CD4-positive, alpha-beta T cell treated with Interleukin-6 for 4 hours (primary cell): ENCODE results near the gene SCARF2.

Experiments used
- DNase-seq: peaks from one replicate; pipeline ENCODE4 v3.0.0-alpha.2; 2020; ENCODE audit warnings: mixed read lengths

SCARF2 gene

GRCh38 chr22:20439928-20440575, 2.4 kb upstream of the SCARF2 start:
- no peak for DNase-seq

- DNase-seq = no peak
These were observed 1.9 kb upstream of the SCARF2 start for GRCh38 chr22:20439556-20439927.

- DNase-seq = no peak
These were observed 1.3 kb upstream of the SCARF2 start for GRCh38 chr22:20438678-20439492.

GRCh38 chr22:20438427-20438677, 727 bp upstream of the SCARF2 start:
- DNase-seq = no peak

GRCh38 chr22:20436768-20437612, 635 bp downstream of the SCARF2 start:
- peak; percentile 28 for DNase-seq

GRCh38 chr22:20436307-20436767, 1.3 kb downstream of the SCARF2 start:
- DNase-seq = peak; percentile 16

- DNase-seq = no peak
These were observed 2.0 kb downstream of the SCARF2 start for GRCh38 chr22:20435436-20436306.

- no peak for DNase-seq
These were observed 2.9 kb downstream of the SCARF2 start for GRCh38 chr22:20434773-20435172.

GRCh38 chr22:20434264-20434751, 3.3 kb downstream of the SCARF2 start:
- no peak for DNase-seq

GRCh38 chr22:20433686-20434241, 3.9 kb downstream of the SCARF2 start:
- no peak for DNase-seq

- DNase-seq = no peak
These were observed 4.4 kb downstream of the SCARF2 start for GRCh38 chr22:20433191-20433590.

GRCh38 chr22:20432244-20432686, 5.4 kb downstream of the SCARF2 start:
- DNase-seq = no peak

- no peak for DNase-seq
These were observed 6.0 kb downstream of the SCARF2 start for GRCh38 chr22:20431511-20432192.

GRCh38 chr22:20430720-20431510, 6.7 kb downstream of the SCARF2 start:
- peak; percentile 66 for DNase-seq

- DNase-seq = peak; percentile 26
These were observed 7.4 kb downstream of the SCARF2 start for GRCh38 chr22:20430101-20430719.

GRCh38 chr22:20429254-20430100, 8.1 kb downstream of the SCARF2 start:
- peak; percentile 94 for DNase-seq

GRCh38 chr22:20428496-20429253, 8.9 kb downstream of the SCARF2 start:
- DNase-seq = no peak

GRCh38 chr22:20427945-20428417, 9.6 kb downstream of the SCARF2 start:
- DNase-seq = no peak
